Kidney (tissue), 14 donors: ENCODE results near the gene CRB3. TPM values are rescaled to one million over a fixed set of nuclear protein-coding genes. Genes with fewer than 3 reads are reported as not detected.

Experiments used
- DNase-seq, 5 donors: peaks; one replicate each; pipeline ENCODE4 v3.0.0-alpha.2; 2013 to 2020
- FAIRE-seq: peaks from 2 replicates; lab custom pipeline; 2012; peaks lifted over from hg19 to GRCh38; lab: Jason Lieb, UNC
- H3K27ac ChIP-seq, 2 donors: one replicate each; pipeline ENCODE4 v1.7.0; 2013; ENCODE audit warnings: low read depth in 2 of 2, low read length in 2 of 2, inconsistent platforms in 1 of 2
- H3K27me3 ChIP-seq: one replicate; pipeline ENCODE4 v1.7.1; 2013; ENCODE audit warnings: low read length, inconsistent platforms; ENCODE audit not compliant: control insufficient read depth, insufficient read depth
- H3K36me3 ChIP-seq, 3 donors: one replicate each; pipeline versions ENCODE4 v1.7.0 to v1.7.1; 2013; ENCODE audit warnings: low read length in 3 of 3, control low read depth in 1 of 3, inconsistent platforms in 1 of 3; ENCODE audit not compliant: insufficient read depth in 3 of 3, control insufficient read depth in 2 of 3
- H3K4me1 ChIP-seq, 3 donors: one replicate each; pipeline versions ENCODE4 v1.7.0 to v1.7.1; 2013; ENCODE audit warnings: low read length in 3 of 3, inconsistent platforms in 1 of 3, low read depth in 1 of 3; ENCODE audit not compliant: control insufficient read depth in 2 of 3, insufficient read depth in 2 of 3
- H3K4me3 ChIP-seq, 3 donors: one replicate each; pipeline versions ENCODE4 v1.7.0 to v1.8.1; 2013; ENCODE audit warnings: low read length in 3 of 3, control low read depth in 1 of 3, inconsistent platforms in 1 of 3
- H3K9ac ChIP-seq, 3 donors: one replicate each; pipeline versions ENCODE4 v1.7.0 to v1.7.1; 2013; ENCODE audit warnings: low read length in 3 of 3, control low read depth in 1 of 3, inconsistent platforms in 1 of 3
- H3K9me3 ChIP-seq, 3 donors: one replicate each; pipeline versions ENCODE4 v1.7.0 to v1.7.1; 2013; ENCODE audit warnings: low read length in 3 of 3, control low read depth in 1 of 3, inconsistent platforms in 1 of 3; ENCODE audit not compliant: control insufficient read depth in 2 of 3, insufficient read depth in 1 of 3
- CTCF ChIP-seq: IDR thresholded peaks from 3 replicates; pipeline ENCODE4 v1.5.1; 2012; ENCODE audit warnings: mild to moderate bottlenecking, moderate library complexity, borderline replicate concordance; ENCODE audit not compliant: insufficient read depth; ENCODE audit errors: extremely low read depth
- intact Hi-C: fragments of 100-400 bp; cut with DNase I; formaldehyde crosslinking; loops from one replicate; pipeline ENCODE4 v1.11.1; 2022
- polyA plus RNA-seq: library from polyadenylated mRNA; stranded (reverse); fragments of 350-450 nt; fragmentation: Illumina TruSeq; extraction: RNeasy Lipid Tissue Mini Kit (QIAGEN cat#74804); gene quantifications from one replicate; pipeline ENCODE4 v1.2.3, GENCODE V29; 2014; ENCODE audit warnings: low read depth, low replicate concordance; ENCODE audit not compliant: insufficient read depth
- total RNA-seq: library from RNA; stranded (reverse); fragmentation: NEBNext Ultra II Directional; extraction: Animal tissue kit (Norgen Biotek cat#: 25700); gene quantifications from one replicate; pipeline ENCODE4 v1.2.1, GENCODE V29; 2021
- donor health status: control.
- donor health status: control.
- donor health status: control.
- donor health status: control.
- donor health status: control.
- donor health status: DM: yes; HTN: yes; CAD: no.
- donor health status: Normal renal cell carcinoma (clear cell type).

Gene CRB3
- total and polyA plus RNA-seq, 2 donors from 2014 or later: 51.9 to 58.2 TPM

- TF ChIP-seq CTCF: no peak
- no peak overlapping the region for H3K27ac ChIP-seq
- no peak overlapping the region for H3K4me3 ChIP-seq
- no peak for FAIRE-seq
- DNase-seq: no peak
- peaks cover 2% of the 10 kb centered on the region for H3K27me3 ChIP-seq
- no peaks in the 10 kb centered on the region for H3K36me3 ChIP-seq
- H3K9ac ChIP-seq: no peak overlapping the region
- intact Hi-C loops: no loop called here
- no peaks in the 10 kb centered on the region for H3K9me3 ChIP-seq
- peaks cover 0 to 4% (median 0%) of the 10 kb centered on the region in 3 donors for H3K4me1 ChIP-seq
Observed at GRCh38 chr19:6478815-6479214, 14.7 kb downstream of the CRB3 start.

GRCh38 chr19:6479836-6480398 lies 15.8 kb downstream of the CRB3 start:
- H3K4me3 ChIP-seq: no peak overlapping the region
- peaks cover 2% of the 10 kb centered on the region for H3K27me3 ChIP-seq
- H3K36me3 ChIP-seq: no peaks in the 10 kb centered on the region
- TF ChIP-seq CTCF: no peak
- H3K9ac ChIP-seq: no peak overlapping the region
- peaks cover 0 to 4% (median 0%) of the 10 kb centered on the region in 3 donors for H3K4me1 ChIP-seq
- no peaks in the 10 kb centered on the region for H3K9me3 ChIP-seq
- intact Hi-C loops: no loop called here
- no peak overlapping the region for H3K27ac ChIP-seq
- FAIRE-seq (no peak), DNase-seq (no peak)

GRCh38 chr19:6480848-6481415 lies 16.9 kb downstream of the CRB3 start:
- TF ChIP-seq CTCF: no peak
- intact Hi-C loops: no loop called here
- FAIRE-seq (no peak), DNase-seq (no peak)
- H3K4me3 ChIP-seq: no peak overlapping the region
- H3K27ac ChIP-seq: no peak overlapping the region
- H3K4me1 ChIP-seq: peaks cover 0 to 3% (median 0%) of the 10 kb centered on the region in 3 donors
- H3K9me3 ChIP-seq: no peaks in the 10 kb centered on the region
- H3K9ac ChIP-seq: no peak overlapping the region
- H3K36me3 ChIP-seq: no peaks in the 10 kb centered on the region
- H3K27me3 ChIP-seq: peaks cover 1% of the 10 kb centered on the region
